ENCODE results near the gene KATNB1.
"Not testable (repeated sequence)": the region's sequence is repeated elsewhere in the genome, so short reads cannot be mapped to it uniquely, and the experiment has no call there.

The KATNB1 gene

DNA sequence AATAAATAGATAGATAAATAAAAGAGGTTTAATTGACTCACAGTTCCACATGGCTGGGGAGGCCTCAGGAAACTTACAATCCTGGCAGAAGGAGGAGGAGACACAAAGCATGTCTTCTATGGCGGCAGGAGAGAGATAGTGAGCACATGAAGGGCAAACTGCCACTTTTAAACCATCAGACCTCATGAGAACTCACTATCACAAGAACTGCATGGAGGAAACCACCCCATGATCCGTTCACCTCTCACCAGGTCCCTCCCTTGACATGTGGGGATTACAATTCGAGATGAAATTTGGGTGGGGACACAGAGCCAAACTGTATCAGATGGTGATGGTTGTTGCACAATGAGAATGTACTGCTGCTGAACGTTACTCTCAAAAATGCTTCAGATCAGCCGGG lies 44.3 kb downstream of the KATNB1 start:
- not testable (repeated sequence) for DNase-seq

DNA sequence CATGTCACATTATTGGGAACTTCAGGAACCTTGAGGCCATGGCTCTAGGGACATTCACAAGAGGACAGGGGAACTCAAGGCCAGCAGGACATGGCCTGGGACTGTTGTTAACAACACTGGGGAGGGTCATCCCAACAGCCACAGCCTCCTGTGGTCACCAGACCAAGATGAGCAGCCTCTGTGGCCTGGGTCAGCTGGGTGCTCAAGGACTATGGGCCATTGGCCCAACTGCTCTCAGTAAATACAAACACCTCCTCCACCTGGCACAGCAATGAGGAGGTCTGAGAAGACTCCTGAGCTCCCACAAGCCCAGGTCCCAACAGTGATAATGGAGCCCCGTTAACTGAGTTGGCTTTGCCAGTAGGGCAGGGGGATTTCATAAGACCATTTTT lies 45.8 kb downstream of the KATNB1 start:
- DNase-seq = no peak

DNA sequence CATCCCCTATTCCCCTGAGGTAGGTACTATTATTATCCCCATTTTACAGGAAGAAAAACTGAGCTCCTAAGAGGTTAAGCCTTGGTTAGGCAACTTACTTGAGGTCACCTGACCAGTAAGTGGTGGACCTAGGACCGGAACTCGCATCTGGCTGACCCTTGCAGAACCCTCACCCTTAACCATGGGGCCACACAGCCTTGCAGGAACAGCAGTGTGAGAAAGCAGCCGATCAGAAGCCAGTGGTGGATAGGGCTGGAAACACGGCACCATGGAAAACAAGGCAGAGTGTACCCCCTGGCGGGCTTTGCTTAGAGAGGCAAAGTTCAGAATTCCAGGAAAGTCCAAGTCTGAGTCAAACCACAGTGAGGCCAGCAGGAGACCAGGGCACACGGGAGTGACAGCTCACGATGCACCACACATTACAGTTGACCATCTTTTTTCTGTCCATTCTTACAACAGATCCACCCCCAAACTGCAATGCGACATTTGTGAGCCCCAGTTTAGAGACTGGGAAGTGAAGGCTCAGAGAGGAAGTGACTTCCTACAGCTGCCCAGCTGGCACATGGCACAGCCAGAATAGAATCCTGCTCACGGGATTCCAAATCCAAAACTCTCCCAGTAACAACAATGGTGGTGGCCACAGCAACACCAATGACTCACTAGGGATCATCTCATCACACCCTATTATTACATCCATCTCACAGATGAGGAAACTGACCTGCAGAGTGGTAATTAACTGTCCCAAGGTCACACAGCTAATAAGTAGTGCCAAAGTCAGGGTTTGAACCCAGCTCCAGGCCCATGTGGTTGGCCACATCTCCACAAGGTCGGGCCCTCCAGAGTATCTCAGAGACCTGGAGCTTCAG lies 46.4 kb downstream of the KATNB1 start:
- DNase-seq = no peak

DNA sequence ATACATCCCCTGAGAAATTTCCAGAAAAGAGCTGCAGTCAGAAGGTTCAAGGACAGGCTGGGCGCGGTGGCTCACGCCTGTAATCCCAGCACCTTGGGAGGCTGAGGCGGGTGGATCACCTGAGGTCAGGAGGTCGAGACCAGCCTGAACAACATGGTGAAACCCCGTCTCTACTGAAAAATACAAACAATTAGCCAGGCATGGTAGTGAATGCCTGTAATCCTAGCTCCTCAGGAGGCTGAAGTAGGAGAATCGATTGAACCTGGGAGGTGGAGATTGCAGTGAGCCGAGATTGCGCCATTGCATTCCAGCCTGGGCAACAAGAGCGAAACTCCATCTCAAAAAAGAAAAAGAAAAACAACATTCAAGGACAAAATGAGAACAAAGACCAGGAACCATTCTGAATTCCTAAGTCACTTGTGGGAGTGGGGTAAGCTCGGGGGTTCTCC lies 47.1 kb downstream of the KATNB1 start:
- DNase-seq = not testable (repeated sequence)

DNA sequence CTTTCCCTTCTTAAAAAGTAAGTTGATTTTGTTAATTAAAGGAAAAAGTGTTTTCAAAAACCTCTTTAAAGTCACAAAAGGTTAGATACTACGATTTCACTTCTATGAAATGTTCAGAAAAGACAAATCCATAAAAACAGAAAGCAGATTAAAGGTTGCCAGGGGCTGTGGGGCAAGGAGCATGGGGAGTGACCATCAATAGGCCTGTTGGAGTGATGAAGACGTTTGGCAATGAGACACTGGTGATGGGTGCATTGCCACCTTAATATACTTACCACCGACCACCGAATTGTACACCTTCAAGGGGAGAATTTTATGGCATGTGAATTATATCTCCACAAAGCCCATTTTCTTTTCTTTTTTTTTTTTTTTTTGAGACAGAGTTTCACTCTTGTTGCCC lies 47.5 kb downstream of the KATNB1 start:
- DNase-seq = no peak

DNA sequence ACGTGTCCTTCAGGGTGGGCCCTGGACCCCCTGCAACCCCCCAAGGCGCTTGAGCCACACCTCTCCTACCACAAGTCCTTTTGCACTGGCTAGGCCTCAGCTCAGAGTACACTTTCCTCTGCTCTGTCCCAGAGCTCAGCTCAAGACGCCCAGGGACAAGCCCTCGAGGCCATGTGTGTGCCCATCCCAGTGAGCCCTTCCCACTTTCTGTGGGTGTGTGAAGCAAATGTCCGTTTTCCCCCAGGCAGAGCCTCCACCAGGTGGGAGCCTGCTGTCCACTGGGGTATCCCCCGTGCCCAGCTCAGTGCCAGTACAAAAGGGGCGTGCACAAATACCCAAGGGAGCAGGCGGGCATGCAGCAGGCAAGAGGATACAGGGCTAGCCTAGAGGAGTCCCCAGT lies 48.3 kb downstream of the KATNB1 start:
- DNase-seq = no peak

DNA sequence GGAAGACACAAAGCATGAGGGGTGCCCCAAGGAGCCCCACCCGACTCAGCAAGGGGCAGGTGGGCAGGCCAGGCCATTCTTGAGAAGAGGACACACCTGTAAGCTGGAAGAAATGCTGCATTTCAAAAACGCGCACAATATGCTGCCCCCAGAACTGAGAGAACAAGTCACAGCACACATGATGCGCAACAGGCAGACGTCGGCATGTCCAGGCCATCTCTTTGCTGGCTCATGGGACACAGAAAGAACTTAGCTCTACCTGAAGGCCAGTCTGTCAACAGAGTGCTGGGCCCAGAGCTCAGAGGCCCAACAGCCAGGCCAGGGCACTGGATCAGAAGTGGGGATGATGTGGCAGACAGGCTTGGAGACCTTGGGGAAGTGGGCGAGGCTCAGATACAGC lies 48.8 kb downstream of the KATNB1 start:
- no peak for DNase-seq

DNA sequence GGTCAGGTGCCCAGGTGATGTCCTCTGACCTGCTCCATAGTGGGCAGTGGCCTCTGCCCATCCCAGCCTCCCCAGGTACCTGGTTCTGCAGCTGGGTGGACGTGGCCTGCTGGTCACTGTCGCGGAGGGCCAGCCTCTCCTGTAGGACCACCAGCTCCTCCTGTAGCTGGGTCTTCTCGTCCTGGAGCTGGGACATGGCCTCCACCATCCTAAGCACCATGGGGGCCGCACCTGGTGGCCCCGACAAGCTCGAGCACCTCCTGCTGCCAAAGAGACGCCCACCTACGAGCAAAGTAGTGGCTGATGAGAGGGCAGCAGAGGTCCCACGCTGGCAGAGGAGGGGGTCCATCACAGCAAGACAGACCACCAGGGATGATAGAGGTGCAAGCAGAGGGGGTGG lies 49.8 kb downstream of the KATNB1 start:
- no peak for DNase-seq

DNA sequence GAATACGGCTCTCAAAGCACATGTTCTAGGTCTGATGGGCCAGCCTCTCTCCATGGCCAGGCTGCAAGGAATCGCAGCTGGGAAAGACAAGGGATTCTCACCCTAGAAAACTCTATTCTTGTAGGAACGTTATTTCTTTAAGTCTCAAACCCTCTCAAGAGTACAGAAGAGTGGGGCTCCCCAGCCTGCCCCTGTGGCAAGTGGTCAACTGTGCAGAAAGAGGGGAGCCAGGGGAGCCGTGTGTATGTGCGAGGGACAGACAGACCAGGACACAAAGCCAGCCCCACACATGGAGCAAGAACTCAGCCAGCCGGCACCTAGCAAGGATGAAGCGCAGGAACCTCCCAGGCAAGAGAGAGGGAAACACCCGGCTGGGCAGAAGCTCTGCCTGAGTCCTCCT lies 50.4 kb downstream of the KATNB1 start:
- DNase-seq = no peak

DNA sequence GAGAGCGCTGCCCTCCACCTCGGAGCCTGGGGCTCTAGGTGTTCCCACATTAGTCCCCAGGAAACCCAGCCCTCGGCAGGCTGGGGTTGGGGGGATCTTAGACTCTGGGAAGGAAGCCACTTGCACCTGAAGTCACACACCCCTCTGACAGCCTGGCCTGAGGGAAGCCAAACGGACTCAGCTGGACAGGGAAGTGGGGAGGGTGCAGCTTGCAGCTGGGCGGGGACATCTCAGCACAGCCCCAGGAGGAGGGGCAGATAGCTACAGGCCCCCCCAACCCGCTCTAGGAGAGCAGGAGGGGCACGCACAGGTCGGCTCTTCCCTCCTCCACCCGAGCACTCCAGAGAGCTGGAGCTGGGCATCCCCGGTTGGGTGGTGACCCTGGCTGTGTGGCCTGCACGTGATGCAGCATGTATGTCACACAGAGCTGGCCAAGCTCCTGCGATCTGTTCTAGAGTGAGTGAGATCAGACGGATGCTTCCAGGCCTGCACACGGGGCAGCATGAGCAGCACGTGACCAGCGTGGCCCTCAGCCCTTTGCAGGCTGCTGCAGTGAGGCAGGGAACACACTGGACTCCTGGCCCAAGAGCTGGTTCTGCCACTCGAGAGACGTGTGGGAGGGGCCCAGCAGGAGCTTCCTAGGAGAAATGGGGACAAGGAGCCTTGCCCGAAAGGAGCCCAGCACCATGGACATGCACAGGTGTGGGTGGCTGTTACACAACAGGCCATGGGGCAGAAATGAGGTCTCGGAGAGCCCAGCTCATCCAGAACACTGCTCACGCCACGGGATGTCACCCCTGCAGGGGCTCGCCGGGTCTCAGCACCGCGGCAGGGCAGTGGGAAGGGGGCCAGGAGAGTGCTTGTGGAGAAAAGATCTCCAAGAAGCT lies 51.3 kb downstream of the KATNB1 start:
- DNase-seq = no peak

DNA sequence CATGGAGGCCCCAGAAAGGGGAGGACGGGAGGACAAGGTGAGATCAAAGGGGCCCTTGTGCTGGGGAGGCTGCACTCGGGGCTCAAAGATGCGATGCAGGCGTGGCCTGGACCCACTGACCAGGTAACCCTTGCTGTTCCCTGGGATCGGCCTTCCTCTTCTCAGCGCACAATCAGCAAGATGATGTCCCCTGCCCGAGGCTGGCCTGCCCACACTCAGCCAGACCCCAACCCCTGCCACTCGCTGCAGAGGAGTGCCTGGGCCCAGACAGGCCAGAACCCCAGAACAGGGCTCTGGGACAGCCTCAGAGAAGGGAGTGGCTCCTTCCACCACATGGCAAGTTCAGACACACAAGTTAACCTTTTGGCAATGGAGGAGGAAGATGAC lies 51.9 kb downstream of the KATNB1 start:
- no peak for DNase-seq

DNA sequence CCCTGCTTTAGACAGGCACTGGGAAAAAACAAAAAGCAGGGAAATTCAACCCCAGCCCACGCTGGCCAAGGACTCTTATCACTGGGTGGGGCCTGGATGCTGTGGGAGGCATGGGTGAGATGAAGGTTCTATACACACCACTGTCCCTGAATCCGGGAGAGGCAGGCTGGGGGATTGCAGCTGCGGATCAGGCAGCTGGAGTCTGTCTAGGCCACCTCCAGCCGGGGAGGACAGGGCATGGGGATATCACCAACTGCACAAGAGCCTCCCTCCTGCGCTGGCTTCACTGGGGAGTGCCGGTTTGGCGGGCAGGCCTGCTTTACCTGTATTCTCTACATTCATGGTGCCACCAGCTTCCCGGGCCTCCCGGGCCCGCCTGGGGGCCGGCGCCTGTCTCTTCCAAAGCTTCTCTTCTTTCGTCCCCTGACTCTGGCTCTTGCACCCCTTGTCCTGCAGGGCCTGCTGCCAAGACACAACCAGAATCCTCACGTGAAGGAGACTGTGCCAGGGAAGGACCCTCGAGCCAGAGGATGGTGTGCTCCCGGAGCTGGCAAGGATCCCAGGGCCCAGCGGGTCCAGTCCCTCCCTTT lies 52.8 kb downstream of the KATNB1 start:
- DNase-seq = no peak

DNA sequence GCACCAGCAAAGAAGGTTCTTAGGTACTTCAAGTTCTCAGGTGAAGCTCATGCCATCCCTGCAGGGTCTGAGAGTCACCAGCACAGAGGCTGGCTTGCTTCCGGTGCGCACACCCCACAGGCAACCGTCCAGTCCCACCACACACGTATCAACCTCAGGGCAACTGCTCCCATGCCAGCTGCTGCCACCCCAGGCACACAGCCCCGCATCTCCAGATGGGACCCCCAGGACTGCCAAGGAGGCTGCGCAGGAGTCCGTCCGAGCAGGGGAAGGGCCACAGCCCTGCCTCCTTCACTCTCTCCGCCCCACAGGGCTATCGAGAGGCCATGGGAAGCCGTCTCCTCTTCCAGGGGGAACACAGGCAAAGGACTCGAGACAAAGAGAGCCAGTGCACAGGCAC lies 53.4 kb downstream of the KATNB1 start:
- DNase-seq = no peak

DNA sequence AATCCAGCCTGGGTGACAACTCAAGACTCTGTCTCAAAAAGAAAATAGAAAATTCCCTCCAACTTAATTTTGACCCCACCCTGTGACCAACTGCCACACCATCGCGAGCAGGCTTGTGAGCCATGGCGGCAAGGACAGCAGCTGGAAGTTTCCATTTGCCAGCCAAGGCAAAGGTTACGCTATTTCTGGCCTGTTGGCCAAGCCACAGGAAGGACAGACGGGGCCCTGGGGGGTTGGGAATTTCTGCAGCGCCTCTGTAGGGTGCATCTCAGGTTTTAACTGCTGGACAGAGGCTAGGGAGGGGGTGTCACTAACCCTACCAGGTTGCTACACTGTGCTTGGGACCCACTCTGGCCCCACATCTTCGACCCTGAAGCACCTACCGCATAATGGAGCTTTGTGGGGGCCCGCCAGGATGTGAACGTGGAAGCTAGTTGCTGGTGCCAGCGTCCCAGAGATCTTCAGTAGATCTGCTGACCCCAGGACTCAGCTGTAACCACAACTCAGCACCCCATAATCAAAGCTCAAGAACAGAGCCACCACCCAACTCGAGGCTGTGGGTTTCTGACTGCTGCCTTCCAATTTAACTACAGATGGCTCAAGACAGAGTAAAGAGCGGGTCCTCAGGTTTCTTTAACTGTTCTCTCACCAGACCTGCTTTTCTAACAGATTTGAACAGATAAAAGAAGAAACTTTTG lies 55.8 kb downstream of the KATNB1 start:
- no peak for DNase-seq

DNA sequence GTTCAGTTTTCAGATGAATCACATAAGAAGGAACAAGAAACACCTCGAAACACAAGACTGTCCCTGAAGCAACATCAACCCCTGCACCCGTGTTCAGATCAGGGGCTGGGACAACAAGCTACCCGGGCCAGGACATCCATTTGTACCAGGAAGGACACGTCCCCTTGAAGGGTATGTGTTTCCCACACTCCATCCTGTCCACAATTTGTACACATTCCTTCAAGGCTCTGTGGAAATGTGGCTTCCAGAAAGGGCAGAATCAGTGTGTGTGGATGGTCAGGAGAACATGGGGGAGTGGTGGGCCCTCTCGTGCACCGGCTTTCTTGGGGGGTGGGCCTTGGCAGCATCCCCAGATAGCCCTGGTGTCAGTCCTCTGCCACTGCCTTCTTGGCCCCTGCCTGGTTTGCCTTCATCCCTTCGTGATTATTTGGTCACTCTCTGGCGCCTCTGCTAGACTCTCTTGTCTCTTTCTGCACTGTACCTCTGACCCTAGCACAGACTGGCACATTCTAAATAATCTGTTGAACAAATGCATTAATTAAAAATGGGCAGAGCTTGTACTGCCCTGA lies 56.4 kb downstream of the KATNB1 start:
- no peak for DNase-seq

DNA sequence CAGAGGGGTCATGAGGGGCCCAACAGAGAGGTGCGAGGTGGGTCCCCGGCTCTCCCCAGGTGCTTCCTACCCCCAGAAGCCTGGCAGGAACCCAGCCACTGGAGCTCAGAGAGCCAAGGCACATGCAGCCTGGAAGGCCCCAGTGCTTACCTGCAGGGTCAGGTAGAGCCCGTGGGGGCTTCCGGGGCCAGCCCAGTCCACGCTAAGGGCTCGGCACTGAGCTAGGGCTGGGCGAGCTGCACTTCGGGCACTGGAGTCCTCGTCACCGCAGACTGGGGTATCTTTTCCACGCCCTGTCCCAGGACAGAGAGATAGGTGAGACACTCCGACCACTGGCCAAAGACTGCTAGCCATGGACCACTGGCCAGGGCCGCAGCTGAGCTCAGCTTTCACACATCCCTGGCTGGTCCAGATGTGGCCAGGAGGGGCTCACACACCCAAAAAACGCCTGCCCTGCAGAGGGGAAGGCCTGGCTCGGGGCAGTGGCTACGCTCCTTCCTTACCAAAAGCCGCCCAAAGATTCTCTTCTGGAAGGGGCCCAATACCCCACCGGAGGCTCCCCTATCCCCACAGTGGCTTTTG lies 59.4 kb downstream of the KATNB1 start:
- no peak for DNase-seq

DNA sequence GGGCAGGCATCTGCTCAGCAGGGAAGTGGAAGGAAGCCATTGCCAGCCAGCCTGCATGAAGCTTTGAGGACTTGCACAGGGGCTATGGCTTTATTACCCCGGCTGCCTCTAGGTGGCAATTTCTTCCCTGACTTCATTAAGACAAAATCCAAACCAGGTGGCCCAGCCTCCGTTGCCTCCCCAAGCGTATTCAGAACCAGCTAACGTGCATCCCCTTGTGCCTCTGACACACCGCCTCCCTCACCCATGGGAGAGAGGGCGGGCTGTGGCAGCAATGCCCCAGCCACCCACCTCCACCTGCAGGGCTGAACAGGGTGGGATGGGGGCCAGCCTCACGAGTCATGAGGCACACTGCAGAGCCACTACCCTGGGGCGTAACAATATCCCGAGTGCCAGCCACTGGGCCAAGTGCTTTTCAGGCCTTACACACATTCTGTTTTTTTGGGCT lies 59.9 kb downstream of the KATNB1 start:
- no peak for DNase-seq

DNA sequence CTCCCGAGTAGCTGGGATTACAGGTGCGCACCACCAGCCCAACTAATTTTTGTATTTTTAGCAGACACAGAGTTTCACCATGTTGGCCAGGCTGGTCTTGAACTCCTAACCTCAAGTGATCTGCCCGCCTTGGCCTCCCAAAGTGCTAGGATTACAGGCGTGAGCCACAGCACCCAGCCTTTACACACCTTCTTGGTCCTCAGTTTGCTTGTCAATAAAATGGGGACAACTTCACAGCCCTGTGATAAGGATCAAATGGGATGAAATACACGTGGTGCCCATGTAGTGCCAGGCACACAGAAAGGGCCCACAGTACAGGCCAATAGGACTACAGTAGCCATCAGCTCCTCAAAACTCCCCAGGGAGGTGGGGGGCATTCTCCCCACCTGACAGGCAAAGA lies 60.4 kb downstream of the KATNB1 start:
- not testable (repeated sequence) for DNase-seq

DNA sequence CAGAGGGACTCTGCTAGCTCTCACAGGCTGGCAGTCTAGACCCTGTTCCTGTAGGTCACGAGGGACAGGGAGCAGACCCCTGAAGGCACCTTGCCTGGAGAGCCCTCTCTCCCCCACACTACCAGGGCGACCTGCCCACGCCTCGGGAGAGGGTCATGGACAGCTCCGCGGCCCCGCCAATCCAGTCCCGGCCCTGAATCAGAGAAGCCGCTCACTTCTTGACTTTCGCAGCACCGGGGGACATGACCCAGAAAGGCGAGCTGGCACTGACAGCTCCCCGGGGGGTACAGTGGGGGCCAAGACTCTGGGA lies 61.6 kb downstream of the KATNB1 start:
- DNase-seq = no peak

DNA sequence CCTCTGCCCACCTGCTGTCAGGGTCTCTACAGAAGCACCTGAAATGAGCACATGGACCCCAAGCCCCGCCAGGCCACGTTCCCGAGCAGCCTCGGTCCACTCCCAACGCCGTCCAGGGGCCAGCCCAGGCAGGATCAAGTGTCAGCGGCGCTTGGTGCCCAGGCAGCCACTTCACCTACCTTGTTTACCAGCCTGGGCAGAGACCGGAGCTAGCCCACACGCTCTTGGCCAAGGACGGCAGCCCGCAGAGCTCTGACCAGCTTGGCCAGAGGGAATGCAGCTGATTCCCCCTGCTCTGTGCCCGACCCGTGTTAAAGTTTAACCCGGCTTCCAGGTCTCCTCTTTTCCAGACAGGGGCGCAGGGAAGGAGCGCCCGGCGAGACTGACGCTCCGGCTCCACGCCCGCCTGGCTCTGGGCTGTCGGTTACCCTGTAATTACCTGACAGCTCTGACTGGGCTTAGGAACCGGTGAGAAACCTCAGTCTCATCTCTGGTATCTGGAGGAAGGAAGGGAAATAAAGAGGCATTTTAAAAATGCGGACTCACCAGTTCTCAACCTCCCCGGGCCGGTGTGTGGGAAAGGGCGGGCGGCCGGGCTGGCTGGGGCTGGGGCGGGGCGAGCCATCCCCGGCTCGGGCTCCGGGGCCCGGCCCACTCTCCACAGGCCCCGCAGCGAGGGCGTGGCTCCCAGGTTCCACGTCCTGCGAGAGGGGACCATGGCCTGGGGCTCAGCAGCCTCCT lies 62.1 kb downstream of the KATNB1 start:
- no peak for DNase-seq

DNA sequence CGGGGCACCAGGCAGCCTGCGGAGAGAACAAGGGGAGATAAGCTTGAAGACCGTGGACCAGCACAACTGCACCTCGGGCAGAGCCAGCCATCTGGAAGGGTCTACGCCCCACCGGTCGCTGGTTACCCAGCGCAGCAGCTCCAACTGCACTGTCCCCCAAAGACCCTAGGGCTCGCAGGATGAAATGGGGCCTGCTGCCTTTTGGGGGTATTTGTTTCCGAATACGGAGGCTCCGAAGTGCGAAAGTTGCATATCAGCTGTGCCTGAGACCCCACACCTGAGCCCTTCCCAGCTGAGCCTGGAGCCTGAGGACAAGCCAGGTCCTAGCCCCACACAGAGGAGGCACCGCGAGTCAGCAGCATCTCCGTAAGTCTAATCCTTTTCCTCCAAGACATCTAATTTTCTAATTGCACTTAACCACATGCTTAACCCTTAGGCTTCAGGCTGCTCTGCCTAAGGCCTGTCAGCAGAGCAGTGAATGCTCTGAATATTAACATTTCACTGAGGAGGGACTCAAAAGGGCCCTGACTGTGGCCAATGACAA lies 62.8 kb downstream of the KATNB1 start:
- no peak for DNase-seq
